COR-L47 (cell line): ENCODE data around the gene CDKL1.
"Not testable (repeated sequence)": the region's sequence is repeated elsewhere in the genome, so short reads cannot be mapped to it uniquely, and the experiment has no call there.

ENCODE experiments used
- DNase-seq: peaks from one replicate; lab custom pipeline; 2025; lab: John Stamatoyannopoulos, UW

Gene CDKL1

DNA sequence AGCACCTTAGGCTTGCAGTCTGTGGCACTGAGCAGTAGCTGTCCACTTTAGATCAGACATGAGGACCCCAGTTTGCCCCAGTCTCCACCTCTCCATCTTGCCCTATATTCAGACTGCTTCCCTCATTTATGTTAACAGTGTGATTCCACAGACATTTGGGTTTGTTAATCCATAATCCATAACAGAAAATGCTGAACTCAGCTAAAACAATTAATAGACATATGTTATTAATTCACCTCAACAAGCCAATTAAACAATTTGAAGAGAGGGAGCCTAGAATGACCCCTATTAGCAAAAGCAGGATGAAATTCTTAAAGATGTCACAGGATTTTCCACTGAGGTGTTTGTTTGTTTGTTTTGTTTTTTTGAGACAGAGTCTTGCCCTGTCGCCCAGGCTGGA, 9.1 kb downstream of the CDKL1 start:
- DNase-seq: no peak

DNA sequence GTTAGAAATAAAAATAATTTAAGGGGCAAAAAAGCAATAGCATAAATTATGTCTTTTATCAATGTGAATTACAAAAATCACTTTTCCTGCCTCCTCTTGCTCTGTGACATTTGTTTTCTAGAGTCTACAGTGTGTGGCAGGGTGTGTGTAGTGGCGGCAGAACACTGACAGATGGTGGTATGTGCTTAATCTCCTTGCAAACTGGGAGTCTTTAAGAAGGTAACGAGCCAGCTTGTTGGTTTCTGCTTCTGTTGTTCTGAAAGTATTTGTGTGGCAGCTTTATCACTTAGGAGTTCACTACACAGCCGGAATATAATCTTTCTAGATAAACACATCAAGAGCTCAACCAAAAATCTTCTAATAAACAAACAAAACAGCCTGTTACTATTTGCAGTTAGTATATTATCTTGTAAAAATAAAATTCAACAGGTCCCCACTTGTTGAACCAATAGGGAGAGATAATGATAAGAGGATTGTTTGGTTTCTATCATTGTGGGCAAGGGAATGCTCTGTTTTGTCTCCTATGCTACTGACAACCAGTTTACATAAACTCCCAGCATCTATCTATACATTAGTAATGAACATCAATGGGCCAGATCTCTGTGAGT, 13.0 kb downstream of the CDKL1 start:
- DNase-seq: no peak

DNA sequence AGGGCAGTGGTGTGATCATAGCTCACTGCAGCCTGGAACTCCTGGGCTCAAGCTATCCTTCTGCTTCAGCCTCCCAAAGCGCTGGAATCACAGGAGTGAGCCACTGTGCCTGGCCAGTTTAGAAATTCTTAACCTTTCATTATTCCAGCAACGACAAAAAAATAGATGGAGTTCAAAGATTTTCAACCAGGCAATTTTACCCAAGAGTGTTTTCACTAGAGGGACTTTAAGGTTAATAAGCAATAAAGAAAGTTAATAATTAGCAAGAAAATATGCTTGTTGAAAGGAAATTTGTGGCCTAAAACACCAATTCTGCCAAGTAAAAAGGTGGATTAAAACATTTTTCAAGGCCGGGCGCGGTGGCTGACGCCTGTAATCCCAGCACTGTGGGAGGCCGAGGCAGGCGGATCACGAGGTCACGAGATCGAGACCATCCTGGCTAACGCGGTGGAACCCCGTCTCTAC, 14.8 kb downstream of the CDKL1 start:
- no peak for DNase-seq

DNA sequence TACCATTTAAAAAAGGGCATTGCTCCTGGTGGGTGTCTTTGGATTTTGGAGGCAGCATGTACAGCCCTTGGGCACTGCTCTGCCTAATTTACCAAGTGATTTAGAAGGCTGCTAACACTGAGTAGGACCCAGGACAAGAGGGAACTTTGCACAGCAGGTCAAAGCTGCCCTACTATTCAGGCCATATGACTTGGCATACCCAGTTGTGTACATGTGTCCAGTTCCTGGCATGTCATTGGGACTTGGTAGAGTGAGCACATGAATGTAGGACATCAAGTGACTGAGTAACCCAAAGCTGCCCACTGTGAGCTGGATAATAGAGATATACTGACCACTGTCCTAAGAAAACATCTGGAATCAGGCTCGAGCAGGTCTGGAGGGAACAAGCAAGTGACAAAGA, 15.7 kb downstream of the CDKL1 start:
- DNase-seq: no peak

DNA sequence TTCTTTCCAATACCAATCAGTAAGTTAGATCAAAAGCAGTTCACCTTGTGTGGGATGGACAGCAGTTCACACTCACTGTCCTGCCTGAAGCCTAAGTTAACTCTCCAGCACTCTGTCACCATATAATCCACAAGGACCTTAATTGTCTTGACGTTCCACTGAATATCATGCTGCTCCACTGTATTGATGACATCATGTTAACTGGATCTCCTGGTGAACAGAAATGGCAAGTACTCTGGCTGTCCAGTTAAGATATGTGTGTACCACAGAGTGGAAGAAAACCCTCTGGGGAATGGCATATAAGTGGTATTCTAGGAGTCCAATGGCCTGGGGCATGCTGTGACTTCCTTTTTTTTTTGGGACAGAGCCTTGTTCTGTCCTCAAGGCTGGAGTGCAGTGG, 16.2 kb downstream of the CDKL1 start:
- DNase-seq: no peak

DNA sequence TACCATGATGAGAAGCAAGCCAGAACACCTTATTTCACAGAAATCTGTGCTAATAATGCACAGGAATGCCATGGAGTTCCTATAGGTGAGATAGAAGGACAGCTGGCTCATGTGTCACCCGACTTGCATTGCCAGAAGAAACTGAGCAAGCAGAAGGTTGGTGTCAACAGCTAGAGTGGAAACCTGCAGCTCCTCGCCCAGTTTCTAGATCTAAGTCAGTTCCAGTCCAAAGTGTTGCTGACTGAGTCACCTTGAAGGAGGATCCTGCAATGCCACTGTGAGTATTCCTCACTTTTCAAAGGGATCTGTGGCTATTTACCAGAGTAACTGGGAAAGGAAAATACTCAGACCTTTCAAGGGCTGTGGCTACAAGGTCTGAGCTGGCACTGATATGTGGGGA, 17.1 kb downstream of the CDKL1 start:
- DNase-seq: no peak

DNA sequence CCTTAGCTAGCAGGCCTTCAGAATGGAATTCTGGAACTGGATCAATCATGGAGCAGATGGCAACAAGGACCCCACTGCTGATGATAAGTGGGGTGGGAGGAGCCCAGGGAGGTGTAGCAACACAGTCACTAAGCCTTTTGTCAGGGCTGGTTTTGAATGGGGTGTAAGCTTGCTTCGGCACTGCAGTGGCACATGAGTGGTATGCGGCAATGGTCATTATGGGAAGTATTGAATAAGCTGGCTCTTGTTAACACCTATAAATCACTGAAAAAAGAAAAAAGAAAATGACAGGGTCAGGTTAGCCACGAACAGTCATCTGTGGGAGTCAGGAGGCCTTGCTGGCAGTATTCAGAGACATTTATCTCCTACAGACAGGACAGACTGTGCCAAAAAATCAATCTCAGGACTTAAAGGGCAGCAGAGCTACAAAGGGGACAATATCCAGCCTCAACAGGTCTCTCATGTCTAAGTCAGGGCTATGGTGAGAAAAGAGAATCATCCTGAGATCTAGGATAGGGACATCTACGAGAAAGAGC, 19.1 kb downstream of the CDKL1 start:
- DNase-seq: no peak

DNA sequence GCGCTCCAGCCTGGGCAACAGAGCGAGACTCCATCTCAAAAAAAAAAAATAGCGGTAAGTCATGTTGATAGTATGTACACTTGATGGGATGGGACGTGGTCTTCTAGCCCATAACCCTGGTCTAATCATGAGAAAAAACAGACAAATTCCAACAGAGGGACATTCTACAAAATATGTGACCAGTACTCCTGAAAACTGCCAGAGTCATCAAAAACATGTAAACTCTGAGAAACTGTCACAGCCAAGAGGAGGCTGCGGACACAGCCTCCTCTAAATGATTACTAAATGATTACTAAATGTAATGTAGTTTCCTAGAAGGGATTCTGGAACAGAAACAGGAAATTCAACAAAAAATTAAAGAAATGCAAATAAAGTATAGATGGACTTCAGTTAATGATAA, 20.9 kb downstream of the CDKL1 start:
- no peak for DNase-seq

DNA sequence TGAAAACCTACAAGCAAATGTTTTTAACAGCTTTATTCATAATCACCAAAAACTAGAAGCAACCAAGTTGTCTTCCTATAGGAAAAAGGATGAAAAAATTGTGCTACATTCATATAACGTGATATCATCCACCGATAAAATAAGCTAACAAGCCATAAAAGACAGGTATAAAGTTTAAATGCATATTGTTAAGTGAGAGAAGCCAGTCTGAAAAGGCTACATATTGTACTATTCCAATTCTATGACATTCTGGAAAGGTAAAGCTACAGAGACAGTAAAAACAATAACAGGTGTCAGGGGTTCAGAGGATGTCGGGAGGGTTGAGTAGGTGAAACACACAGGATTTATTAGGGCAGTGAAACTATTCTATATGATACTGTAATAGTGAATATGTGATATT, 22.7 kb downstream of the CDKL1 start:
- no peak for DNase-seq

DNA sequence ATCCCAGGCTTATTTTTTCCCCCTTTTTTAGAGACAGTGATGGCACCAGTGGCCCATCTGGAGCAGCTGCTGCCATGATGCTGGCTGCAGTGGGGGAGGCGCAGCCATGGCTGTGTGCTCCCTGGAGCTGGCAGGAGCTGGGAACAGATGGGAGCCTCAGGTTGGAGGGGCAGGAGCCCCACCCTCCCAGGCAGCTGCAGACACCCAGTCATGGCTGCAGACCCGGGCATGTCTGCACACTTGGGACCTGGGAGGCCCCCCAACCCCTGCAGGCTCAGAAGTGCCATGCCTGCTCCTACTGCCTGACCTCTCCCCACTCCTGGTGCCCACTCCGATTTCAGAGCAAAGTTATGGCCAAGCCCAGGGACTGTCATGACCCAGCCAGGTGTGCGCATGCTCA, 25.1 kb downstream of the CDKL1 start:
- no peak for DNase-seq

DNA sequence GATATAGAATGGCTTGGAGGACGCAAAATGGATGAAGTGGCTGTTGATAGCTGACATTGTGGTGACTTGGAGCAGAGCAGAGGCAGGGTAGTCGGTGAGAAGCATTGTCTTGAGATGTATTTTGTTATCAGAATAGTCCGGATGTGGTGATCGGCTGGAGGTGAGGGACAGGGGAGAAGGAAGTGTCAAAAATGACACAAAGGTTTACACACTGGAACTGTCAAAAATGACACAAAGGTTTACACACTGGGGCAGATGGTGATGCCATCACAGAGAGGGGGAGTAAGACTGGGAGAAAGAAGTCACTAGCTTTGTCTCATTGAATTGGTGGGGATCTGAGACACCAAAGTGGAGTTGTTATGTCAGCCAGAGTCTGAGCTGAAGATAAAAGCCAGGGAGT, 30.1 kb downstream of the CDKL1 start:
- DNase-seq: no peak

DNA sequence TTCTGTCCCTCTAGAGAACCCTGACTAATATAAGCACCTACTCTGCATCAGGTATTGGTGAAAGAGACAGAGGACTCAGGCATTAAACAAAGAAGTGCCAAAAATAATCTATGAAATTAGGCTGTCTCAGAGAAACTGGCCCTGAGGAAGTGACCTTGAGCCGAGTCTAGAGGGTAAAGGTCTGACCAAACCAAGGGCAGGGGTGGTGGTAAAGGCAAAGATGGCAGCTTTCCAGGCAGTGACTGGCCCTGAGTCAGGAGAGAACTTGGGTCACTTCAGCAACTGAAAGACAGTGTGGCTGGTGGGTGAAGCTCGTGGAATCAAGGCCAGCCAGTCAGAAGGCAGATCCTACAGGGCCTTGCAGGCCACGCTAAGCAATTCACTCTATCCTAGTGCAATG, 30.6 kb downstream of the CDKL1 start:
- no peak for DNase-seq

DNA sequence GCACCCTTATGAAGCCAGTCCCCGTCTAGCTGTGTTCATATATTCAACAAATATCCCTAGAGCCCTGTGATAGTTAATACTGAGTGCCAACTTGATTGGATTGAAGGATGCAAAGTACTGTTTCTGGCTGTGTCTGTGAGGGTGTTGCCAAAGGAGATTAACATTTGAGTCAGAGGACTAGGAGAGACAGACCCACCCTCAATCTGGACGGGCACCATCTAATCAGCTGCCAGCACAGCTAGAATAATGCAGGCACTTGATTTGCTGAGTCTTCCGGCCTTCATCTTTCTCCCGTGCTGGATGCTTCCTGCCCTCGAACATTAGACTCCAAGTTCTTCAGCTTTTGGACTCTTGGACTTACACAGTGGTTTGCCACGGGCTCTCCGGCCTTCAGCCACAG, 31.1 kb downstream of the CDKL1 start:
- DNase-seq: not testable (repeated sequence)

DNA sequence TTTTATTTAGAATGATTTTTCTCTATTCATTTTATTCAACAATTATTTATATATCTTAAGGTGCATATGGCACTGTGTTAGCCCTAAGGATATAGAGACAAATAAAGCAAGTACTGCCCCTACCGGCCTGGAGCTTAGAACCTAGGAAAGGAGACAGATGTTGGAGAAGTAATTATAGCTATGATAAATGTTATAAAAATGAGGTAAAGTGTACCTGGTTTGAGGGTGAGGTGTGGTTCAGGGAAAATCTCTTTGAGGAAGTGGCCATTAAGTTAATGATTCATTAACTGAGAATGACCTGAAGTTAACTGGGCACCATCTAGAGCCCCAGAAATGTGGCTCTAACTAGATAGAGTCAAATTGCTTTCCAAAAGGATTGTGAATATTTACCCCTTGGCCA, 31.9 kb downstream of the CDKL1 start:
- no peak for DNase-seq

DNA sequence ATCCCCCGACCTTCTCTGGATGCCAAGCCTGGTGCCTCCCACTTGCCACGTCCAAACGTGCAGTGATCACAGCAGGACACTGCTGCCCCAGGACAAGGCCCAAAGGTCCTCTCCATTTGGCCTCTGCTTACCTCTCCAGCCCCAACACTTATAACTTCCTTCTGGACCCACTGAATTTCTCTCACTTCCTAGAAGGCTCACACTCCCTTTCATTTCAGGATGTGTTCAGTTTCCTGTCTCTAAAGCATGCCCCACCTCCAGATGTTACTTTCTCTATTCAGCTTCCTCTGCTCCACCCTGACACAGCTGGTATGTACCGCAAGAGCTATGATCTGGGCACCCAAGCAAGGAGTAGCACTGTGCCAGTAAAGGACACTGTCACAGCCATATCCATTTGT, 33.0 kb downstream of the CDKL1 start:
- no peak for DNase-seq

DNA sequence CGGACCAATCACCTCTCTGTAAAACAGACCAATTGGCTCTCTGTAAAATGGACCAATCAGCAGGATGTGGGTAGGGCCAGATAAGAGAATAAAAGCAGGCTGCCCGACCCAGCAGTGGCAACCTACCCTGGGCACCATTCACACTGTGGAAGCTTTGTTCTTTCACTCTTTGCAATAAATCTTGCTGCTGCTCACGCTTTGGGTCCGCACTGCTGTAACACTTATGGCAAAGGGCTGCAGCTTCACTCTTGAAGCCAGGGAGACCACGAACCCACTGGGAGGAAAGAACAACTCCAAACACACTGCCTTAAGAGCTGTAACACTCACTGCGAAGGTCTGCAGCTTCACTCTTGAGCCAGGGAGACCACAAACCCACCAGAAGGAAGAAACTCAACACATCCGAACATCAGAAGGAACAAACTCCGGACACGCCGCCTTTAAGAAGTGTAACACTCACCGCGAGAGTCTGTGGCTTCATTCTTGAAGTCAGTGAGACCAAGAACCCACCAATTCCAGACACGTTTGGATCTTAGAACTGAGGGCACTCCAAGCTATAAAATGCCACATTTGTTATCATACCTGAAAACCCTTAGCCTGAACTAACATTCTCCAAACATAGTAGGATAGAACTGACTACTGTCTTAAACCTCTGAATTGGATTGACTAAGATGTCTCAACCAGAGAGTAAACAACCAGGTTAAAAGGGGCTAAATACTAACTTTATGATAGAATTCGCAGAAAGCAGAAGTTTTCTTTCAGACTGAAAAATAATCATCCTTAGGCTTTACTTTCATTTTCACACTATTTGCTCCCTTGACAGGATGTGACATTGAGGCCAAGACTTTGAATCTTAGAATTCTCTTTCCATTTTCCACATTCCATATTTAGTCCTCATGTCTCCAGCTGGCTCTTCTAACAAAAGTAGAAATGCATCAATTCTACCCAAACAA, 33.6 kb downstream of the CDKL1 start:
- no peak for DNase-seq

DNA sequence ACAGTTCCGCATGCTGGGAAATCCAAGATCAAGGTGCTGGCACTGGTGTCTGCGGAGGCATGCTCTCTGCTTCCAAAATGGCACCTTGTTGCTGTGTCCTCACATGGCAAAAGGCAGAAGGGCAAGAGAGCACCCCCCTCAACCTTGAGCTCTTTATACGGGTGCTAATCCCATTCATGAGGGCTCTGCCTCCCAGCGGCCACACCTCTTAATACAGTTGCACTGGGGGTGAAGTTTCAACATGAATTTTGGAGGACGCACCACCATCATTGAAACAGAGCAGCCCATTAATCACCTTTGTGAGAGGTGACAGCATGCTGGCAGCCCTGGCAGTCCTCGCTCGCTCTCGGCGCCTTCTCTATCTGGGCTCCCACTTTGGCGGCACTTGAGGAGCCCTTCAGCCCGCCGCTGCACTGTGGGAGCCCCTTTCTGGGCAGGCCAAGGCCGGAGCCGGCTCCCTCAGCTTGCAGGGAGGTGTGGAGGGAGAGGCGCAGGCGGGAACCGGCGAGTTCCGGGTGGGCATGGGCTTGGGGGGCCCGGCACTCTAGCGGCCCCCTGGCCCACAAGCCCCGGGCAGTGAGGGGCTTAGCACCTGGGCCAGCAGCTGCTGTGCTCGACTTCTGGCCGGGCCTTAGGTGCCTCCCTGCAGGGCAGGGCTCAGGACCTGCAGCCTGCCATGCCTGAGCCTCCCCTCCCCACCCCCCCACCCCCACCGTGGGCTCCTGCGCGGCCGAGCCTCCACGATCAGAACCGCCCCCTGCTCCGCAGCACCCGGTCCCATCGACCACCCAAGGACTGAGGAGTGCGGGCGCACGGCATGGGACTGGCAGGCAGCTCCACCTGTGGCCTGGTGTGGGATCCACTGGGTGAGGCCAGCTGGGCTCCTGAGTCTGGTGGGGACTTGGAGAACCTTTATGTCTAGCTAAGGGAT, 34.9 kb downstream of the CDKL1 start:
- DNase-seq: not testable (repeated sequence)

DNA sequence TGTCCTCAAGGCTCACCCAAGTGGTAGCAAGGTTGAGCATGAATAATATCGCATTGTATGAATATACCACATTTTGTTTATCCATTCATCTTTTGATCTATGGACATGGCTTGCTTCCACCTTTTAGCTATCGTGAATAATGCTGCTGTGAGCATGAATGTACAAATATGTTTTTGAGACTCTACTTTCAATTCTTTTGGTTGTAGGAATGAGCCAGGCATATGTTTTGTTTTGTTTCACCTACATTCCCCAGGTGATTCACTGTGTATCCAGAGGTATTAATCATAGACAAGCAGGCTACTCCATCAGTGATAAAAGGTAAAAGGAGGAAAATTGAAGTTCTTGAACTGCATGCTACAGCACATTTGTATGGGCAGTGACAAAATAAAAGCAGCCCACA, 35.8 kb downstream of the CDKL1 start:
- no peak for DNase-seq

DNA sequence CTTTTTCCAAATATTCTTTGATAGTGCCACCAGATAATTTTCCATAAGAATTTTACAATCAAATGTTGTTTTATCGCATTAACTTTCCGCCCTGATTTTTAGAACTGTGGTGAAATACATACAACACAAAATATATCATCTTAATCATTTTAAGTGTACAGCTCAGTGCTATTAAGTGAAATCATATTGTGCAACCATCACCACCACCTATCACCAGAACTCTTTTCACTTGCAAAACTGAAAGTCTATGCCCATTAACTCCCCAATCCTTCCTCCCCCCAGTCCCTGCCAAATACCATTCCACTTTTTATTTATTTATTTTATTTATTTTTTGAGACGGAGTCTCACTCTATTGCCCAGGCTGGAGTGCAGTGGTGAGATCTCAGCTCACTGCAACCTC, 36.6 kb downstream of the CDKL1 start:
- DNase-seq: no peak

DNA sequence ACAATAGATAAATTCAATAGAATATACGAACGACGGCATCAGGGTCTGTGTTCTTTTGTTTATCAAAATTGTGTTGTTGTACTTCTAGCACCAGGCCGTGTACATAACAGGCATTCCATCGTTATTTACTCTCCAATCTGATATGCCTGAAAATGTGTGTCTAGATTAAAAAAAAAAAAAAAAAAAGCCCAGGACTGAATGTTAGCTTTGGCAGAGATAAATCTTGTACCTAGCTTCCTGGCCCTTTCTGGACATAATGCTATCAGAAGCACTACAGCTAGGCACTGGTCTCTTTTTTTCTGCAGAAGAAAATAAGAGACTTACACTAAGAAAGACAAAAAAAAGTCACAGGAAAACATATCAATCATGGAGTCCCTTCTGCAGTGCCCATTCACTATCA, 37.0 kb downstream of the CDKL1 start:
- no peak for DNase-seq

DNA sequence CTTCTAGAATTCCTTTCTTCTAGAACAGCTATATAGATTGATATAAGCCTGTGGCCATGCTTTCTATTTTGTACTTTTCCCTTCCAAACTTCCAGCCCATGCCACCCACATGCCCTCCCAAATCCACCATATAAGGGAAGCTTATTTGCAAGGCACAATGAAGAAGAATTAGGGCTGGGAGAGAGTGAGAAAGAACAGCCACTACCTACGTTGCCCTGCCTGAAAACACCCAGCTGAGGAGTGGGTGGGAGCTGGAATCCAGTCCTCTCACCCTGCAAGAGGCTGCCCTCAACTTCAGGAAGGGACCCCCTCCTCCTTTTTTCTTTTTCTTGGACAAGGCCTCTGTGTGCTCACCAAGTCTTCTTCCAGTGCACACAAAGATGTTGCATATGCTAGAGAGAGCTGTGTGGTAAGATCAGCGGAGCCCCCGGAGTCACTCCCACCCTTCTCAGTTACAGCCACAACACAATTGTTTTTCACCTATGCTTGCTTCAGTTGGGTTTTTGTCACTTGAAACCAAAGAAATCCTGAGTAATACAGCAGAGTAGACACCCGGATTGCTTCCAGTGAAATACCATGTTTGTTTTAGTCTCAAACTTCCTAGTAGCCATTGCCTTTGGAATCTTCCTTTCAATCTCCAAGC, 38.8 kb downstream of the CDKL1 start:
- DNase-seq: no peak

DNA sequence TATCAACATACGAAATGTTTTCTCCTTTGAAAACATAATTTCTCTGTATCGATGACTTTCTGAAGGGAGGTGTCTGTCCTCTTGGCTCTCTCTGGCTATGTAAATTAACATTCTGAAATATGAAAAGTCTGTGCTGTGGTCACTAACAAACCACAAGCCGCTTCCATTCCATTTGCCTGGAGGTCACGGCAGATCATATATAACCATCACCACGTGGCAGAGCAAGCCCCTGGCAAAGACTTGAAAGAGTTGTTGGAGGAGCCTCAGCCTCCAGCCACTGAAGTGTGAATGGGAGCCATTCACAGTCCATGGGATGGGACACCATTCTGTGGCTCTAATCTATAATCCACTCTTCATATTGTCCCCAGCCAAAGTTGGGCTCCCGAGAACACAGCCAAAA, 39.6 kb downstream of the CDKL1 start:
- no peak for DNase-seq
